HG03521 (cell line): ENCODE measurements around the gene REPS1.
"Not testable (repeated sequence)": the region's sequence is repeated elsewhere in the genome, so short reads cannot be mapped to it uniquely, and the experiment has no call there.

Experiments
- ATAC-seq: cut with Tn5 transposase; IDR thresholded peaks from one replicate; pipeline ENCODE4 v1.9.1; 2021; ENCODE audit warnings: mild to moderate bottlenecking, moderate library complexity; ENCODE audit not compliant: unreplicated experiment

The REPS1 gene

DNA sequence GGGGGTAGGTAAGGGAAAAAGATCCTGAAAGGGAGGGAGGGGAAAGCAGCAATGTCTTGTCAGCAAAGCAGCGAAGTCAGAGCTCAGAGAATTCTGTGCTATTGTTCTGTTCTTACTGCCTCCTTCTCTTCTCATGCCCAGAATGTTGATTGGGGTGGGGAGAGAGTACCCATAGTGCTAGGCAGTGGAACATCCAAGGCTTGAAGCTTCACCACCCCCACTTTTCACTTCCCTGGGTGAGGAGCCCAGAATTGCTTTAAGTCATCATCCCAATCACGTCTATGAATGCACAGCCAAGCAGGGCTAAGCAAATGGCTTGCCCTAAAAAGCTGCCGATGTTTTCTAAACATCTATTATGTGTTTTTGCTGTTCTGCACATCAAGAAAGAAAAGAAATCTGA is 16.5 kb downstream of the REPS1 start:
- ATAC-seq = no peak

- ATAC-seq = no peak
Measured at GRCh38 chr6:138970856-138971425, 17.1 kb downstream of the REPS1 start.

- no peak for ATAC-seq
Measured at GRCh38 chr6:138970159-138970558, 17.9 kb downstream of the REPS1 start.

DNA sequence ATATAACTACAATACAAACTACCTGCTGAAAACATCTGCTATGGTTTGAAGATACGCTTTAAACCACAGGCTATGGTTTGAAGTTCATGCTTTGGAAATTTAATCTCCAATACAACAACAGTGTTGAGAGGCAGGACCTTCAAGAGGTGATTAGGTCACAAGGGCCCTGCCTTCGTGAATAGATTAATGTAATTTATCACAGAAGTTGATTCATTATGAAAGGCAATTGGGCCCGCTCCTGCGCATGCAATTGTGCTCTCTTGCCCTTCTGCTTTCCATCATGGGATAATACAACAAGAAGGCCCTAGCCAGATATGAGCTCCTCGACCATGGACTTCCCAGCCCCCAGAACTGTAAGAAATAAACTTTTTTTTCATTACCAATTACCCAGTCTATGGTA is 21.2 kb downstream of the REPS1 start:
- ATAC-seq = no peak

GRCh38 chr6:138965971-138966370 is 22.1 kb downstream of the REPS1 start:
- ATAC-seq = no peak

DNA sequence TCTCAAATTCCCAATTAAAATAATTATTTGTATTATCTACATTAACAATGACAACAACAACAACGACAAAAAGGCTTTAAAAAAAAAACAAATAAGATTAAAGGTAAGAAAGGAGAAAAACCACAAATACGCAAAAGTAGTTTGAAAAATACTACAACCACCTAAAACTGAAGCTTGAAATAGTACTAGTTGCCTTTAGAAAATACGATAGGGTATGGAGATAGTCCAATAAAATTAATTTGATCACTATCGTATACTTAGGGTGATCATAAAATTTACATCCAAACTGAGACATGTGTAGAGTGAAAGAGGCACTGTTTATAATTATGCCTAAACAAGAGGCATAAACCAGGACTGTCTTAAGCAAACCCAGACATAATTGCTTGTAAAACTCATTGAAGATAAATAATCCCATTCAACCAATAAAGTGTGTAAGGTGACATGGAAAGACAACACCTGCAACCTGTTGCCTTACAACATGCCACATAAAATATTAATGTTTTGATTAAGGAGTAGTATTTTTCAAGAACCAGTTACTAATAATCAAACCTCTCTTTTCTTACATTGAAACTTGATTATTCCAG is 22.7 kb downstream of the REPS1 start:
- ATAC-seq = no peak

GRCh38 chr6:138964012-138964411 is 24.0 kb downstream of the REPS1 start:
- no peak for ATAC-seq

GRCh38 chr6:138963531-138963930 is 24.5 kb downstream of the REPS1 start:
- ATAC-seq = no peak

DNA sequence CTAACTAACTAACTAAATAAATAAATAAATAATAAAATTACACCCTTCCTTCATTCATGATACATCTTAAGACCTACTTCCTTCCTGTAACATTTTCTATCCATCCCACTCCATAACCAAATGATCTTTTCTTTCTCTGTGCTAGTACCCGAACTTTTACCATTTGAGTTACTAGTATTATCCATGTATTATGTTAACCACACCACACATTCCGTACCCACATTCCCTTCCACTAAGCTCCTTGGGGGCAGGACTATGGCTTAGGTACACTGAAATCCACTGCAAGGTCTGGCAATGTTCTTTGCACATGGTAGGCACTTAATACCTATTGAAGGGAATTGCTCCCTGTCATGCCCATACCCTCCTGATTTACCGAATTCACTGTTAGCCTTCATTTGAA is 24.9 kb downstream of the REPS1 start:
- ATAC-seq = no peak

DNA sequence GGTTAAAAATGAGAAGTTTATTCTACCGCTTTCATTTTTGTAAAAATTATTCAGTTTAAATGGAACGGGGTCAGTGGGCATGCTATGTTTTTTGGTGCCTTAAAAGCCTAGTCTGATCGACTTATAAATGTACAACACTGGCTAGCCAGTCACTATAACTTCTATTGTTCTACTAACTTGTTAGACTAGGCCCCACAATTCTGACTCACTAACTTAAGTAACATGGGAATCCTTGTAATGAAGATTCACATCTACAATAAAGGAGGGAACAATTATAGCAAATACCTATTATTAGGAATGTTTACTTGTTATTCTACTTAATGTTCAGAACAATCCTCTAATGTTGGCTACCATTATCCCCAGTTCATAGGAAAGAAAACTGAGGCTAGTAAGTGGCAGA is 28.5 kb downstream of the REPS1 start:
- no peak for ATAC-seq

- ATAC-seq = no peak
Measured at GRCh38 chr6:138958595-138958994, 29.5 kb downstream of the REPS1 start.

GRCh38 chr6:138957903-138958302 is 30.1 kb downstream of the REPS1 start:
- ATAC-seq = no peak

GRCh38 chr6:138957484-138957883 is 30.6 kb downstream of the REPS1 start:
- no peak for ATAC-seq

DNA sequence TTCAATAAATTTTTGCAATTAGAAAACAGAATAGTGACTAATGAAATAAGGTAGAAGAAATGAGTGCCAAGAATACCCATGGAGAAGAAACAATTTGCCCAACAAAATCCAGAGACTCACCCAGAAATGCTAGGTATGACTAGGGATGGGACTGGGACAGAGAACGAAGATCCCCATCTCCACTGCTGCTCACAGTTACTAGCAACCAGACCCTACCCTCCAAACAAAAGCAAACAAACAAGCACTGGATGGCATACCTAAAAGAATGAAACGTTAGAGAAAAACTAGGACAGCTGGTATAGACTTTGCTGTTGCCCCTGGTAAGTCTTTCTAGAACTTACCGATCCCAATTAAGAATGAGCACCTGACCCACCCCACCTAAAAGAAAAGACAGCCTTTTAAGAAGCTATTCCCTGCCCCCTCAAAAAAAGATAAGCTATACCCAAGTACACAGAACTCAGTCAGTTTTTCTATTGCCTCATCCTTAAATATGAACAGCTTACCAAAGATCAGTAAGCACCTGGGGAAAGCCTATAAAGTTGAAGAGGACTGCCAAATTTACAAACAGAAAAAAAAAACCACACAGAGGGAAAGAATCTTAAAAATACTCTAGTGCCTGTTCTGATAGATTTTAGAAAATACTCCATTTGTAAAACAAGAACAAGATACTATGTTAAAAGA is 31.7 kb downstream of the REPS1 start:
- no peak for ATAC-seq

- no peak for ATAC-seq
Measured at GRCh38 chr6:138955262-138955661, 32.8 kb downstream of the REPS1 start.

DNA sequence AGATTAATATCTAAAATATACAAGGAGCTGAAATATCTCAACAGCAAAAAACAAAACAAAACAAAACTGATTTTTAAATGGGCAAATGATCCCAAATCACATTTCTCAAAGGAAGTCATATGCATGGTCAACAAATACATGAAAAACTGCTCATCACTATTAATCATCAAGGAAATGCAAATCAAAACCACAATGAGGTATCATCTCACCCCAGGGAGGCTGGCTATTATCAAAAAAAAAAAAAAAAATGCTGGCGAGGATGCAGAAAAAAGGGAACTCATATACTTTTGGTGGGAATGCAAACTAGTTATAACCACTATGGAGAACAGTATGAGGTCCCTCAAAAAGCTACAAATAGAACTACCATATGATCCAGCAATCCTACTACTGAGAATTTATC is 34.6 kb downstream of the REPS1 start:
- ATAC-seq = no peak

DNA sequence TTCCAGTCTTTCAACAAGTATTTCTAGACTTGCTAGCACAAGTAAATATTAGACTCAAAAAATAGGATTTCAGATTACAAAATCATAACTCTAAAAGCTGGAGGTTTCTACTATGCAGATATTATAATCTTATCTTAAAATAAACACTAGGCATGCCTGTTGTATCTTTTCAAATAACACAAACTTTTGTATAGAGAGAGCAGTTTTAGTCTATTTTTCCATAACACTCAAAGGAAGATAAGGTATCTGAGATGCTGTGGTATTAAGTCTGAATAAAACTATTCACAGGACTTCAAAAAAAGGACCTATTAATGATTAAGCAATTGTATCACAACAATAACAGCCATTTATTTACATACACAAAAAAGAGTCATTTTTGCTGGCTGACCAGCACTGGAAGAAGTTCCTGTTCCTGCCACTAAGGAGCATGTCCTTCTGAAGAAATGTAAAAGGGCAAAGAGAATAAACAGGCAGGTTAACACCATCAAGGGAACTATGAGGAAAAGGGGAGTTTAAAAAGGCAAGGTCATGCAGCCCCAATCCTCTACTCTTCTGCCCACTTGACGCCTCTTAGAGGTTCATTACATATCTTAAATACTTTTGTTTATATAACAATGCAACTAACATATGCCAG is 39.4 kb downstream of the REPS1 start:
- no peak for ATAC-seq

DNA sequence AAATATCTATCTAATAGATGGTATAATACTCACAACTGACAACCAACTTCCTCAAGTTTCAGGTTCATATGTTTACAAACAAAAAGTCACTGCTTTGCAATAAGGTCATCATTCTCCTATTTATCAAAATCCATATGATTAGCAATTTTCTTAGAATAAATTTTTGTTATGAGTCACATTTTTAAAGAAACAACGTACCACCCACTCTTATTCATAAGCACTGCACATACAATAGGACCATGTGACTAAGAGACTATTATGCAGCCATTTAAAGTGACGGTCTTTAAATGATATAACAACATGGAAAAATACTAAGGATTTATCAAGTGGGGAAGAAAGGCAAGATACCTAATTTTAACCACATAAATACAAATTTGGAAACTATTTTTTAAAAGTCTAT is 40.0 kb downstream of the REPS1 start:
- ATAC-seq = no peak

DNA sequence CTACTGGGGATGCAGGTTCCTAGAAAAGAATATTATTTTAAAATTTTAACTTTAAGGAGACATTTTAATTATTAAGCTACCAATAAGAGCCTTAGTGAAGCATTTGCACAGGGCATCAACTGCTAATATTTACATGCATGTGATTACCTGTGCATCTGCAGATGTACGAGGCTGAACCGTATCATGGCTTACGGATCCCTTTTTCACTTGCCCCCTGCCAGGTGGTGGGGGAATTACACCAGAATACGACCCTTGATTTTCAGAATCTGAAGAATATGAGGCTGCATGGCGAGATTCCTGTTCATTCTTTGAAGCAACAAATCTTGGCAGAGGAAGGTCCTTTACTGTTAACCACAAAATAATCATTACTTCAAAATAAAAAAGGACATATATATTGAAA is 42.7 kb downstream of the REPS1 start:
- ATAC-seq = no peak

DNA sequence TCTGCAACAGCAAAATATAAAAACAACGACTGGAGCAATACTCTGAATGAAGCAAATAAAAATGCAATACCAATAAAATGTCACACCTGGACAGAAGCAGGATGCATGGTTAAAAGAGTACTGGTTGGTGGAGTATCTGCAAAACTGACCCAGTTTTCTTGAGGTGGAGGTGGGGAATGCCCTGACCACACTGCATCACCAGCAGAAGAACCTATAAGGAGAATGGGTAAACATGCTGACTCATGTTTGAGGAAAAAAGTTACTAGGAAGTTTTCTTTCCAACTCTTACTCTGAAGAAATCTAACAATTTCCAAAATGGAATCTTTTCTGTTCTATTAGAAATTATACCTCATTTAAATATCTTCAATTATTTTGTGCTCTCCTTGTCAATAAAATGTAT is 43.6 kb downstream of the REPS1 start:
- ATAC-seq = no peak

- ATAC-seq = no peak
Measured at GRCh38 chr6:138943089-138943625, 44.9 kb downstream of the REPS1 start.

GRCh38 chr6:138936873-138937272 is 51.2 kb downstream of the REPS1 start:
- not testable (repeated sequence) for ATAC-seq
